Activated naive CD8-positive, alpha-beta T cell treated with anti-CD3 and anti-CD28 coated beads, Interleukin-2, amount 10 ng/mL, durations not matched to agents 7 days and 5 days (primary cell): ENCODE measurements around the gene SLC2A2. TPM values are rescaled to one million over a fixed set of nuclear protein-coding genes. Genes with fewer than 3 reads are reported as not detected.

Source experiments
- ATAC-seq: fragments of 150-1000 bp; cut with Tn5 transposase; one replicate; pipeline ENCODE4 v1.10.0; 2021; ENCODE audit warnings: low read depth, moderate library complexity
- POLR2A ChIA-PET: fragments of 350-600 bp; sonication (Branson Sonifier 250); formaldehyde crosslinking; loops from one replicate; lab custom pipeline; 2021; ENCODE audit warnings: antibody characterized with exemption; lab: Charles Lee
- DNase-seq: peaks from one replicate; pipeline ENCODE4 v3.0.0; 2021
- H3K27ac Mint-ChIP-seq: one replicate; pipeline ENCODE4 v1.8.0; 2022; ENCODE audit warnings: mild to moderate bottlenecking, mixed read lengths
- H3K27me3 Mint-ChIP-seq: one replicate; pipeline ENCODE4 v1.8.0; 2022; ENCODE audit warnings: mild to moderate bottlenecking, moderate library complexity, mixed read lengths
- H3K36me3 Mint-ChIP-seq: one replicate; pipeline ENCODE4 v1.8.0; 2021; ENCODE audit warnings: mild to moderate bottlenecking, mixed read lengths
- H3K4me1 Mint-ChIP-seq: one replicate; pipeline ENCODE4 v1.8.0; 2021; ENCODE audit warnings: mixed read lengths
- H3K4me3 Mint-ChIP-seq: one replicate; pipeline ENCODE4 v1.8.0; 2022; ENCODE audit warnings: mild to moderate bottlenecking, moderate library complexity, mixed read lengths
- H3K9me3 Mint-ChIP-seq: one replicate; pipeline ENCODE4 v1.8.0; 2021; ENCODE audit warnings: mixed read lengths
- total RNA-seq, 2 experiments: library from RNA; stranded (reverse); gene quantifications; one replicate each; pipeline ENCODE4 v1.2.3, GENCODE V29; 2021

SLC2A2 gene
- total RNA-seq, 2 experiments from 2014 or later, result not detected

DNA sequence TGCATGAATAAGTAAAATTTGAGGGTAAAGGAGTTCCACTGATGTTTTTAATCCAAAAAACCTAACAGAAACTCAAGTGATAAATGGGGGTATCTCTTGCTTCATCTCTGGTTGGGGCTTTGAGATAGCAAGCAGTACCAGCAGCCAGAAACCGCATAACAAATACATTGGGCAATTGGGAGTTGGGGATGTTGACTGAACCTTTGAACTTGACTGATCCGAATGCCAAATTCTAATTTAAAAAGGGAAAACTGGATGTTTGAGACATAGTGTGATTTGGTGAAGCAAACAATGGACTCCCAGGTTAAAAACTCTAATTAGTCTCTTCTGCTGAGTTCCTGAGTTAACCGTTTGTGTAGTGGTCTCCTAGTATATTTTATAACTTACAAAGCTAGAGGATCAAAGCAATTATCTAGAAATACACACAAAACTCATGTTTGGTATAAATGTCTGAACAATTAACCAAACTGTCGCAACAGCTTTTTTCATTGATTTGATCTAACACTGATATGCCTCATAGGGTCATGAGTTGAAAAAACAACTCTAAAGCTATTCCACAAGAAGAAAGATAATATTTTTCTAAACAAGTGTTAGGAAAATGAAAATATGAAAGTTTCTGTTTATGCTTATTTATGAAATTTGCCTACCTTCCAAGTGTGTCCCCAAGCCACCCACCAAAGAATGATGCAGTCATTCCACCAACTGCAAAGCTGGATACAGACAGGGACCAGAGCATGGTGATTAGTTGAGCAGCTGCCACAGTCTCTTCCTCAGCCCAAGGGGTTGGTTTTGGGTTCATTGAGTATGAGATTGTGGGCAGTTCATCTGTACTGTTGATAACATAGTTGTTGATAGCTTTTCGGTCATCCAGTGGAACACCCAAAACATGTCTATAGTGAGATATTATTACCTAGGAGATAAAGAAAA lies 12.4 kb downstream of the SLC2A2 start:
- Mint-ChIP-seq H3K27me3 (peaks cover 10% of the 10 kb centered on the region), H3K27ac (no peak overlapping the region), H3K4me1 (no peaks in the 10 kb centered on the region), H3K36me3 (no peaks in the 10 kb centered on the region), H3K9me3 (no peaks in the 10 kb centered on the region), H3K4me3 (no peak overlapping the region)
- no peak for DNase-seq
- POLR2A ChIA-PET, result no interaction called here
- no peak for ATAC-seq

- no peaks in the 10 kb centered on the region for H3K4me1 Mint-ChIP-seq
- no peaks in the 10 kb centered on the region for H3K36me3 Mint-ChIP-seq
- ATAC-seq (no peak), DNase-seq (no peak)
- H3K27ac Mint-ChIP-seq, result no peak overlapping the region
- POLR2A ChIA-PET, result no interaction called here
- H3K4me3 Mint-ChIP-seq, result no peak overlapping the region
- H3K27me3 Mint-ChIP-seq, result peaks cover 5% of the 10 kb centered on the region
- no peaks in the 10 kb centered on the region for H3K9me3 Mint-ChIP-seq
These were observed 14.6 kb downstream of the SLC2A2 start for GRCh38 chr3:171011873-171012336.

DNA sequence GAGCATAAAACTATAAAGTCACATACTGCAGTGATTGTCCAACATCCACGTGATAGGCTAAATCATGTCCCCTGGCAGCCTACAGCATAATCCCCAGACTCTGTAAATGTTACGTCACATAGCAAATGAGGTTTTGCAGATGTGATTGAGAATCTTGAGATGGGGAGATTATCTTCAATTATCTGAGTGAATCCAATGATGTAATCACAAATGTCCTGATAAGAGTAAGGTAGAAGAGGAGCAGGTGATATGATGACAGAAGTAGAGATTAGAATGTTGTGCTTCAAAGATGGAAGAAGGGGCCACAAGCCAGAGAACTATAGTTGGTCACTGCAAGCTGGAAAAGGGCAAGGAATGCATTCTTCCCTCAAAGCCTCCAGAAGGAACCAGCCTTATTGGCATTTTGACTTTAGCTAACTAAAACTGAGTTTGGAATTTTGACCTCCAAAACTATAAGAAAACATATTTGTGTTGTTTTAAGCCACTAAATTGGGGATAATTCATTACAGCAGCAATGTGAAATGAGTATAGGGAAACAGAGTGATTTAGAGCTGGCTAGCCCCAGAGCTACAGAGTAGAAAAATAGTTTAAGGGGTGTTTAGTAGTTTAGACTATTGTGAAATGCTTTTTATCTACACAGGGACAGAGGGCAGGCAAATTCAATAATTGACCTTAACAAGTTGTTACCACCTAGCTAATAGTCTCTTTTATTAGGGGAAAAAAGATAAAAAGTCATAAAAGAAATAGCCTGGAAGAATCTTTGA lies 15.2 kb downstream of the SLC2A2 start:
- POLR2A ChIA-PET, result no interaction called here
- Mint-ChIP-seq H3K9me3 (no peaks in the 10 kb centered on the region), H3K4me1 (no peaks in the 10 kb centered on the region), H3K27ac (no peak overlapping the region), H3K36me3 (no peaks in the 10 kb centered on the region), H3K4me3 (no peak overlapping the region), H3K27me3 (peaks cover 5% of the 10 kb centered on the region)
- DNase-seq (no peak), ATAC-seq (no peak)

DNA sequence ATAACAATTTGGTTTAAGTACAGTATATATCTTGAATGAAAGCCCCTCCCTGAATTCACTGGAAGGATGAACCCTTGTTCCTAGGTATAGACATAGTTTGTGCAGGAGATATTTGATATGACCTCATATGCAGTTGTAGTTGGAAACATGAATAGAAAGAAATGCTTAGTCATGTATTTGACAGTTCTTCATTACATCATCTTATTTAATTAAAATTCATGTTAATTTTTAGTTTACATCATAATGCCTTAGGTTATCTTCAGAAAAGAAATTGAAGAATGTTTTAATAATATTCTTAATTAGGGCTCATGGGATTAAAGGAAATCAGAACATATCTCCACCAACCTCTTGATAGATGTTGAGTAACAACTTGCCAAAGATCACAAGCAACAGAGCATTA lies 19.2 kb downstream of the SLC2A2 start:
- DNase-seq, result no peak
- peaks cover under 1% of the 10 kb centered on the region for H3K27me3 Mint-ChIP-seq
- no peak overlapping the region for H3K4me3 Mint-ChIP-seq
- H3K9me3 Mint-ChIP-seq, result no peaks in the 10 kb centered on the region
- no peaks in the 10 kb centered on the region for H3K36me3 Mint-ChIP-seq
- H3K27ac Mint-ChIP-seq, result no peak overlapping the region
- ATAC-seq, result no peak
- no peaks in the 10 kb centered on the region for H3K4me1 Mint-ChIP-seq
- POLR2A ChIA-PET, result no interaction called here

DNA sequence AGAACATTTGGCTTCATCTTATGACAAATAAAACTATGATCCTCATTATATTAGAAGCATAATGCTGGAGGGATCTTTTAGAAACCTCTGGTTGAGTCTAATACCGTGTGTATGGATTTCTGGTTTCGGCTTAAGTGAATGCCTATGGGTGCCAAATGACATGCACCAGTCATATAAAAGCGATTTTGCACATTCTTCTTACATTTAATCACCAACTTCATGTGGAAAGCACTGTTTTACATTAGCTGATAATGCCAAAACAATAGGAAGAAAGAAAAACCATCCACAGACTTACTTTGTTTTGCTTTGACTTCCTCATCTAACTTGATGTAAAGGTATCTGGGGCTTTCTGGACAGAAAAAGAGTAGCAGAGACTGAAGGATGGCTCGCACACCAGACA lies 20.9 kb downstream of the SLC2A2 start:
- Mint-ChIP-seq H3K27me3 (no peaks in the 10 kb centered on the region), H3K9me3 (no peaks in the 10 kb centered on the region), H3K36me3 (no peaks in the 10 kb centered on the region), H3K4me3 (no peak overlapping the region), H3K4me1 (no peaks in the 10 kb centered on the region), H3K27ac (no peak overlapping the region)
- ATAC-seq (no peak), DNase-seq (no peak)
- POLR2A ChIA-PET, result no interaction called here

- peaks cover 3% of the 10 kb centered on the region for H3K27me3 Mint-ChIP-seq
- H3K4me1 Mint-ChIP-seq, result peaks cover 1% of the 10 kb centered on the region
- ATAC-seq (no peak), DNase-seq (no peak)
- POLR2A ChIA-PET, result no interaction called here
- H3K4me3 Mint-ChIP-seq, result no peak overlapping the region
- no peak overlapping the region for H3K27ac Mint-ChIP-seq
- H3K9me3 Mint-ChIP-seq, result no peaks in the 10 kb centered on the region
- no peaks in the 10 kb centered on the region for H3K36me3 Mint-ChIP-seq
These were observed 24.4 kb downstream of the SLC2A2 start for GRCh38 chr3:171001957-171002694.

GRCh38 chr3:171001250-171001893 lies 25.1 kb downstream of the SLC2A2 start:
- H3K4me1 Mint-ChIP-seq, result peaks cover 1% of the 10 kb centered on the region
- no peaks in the 10 kb centered on the region for H3K36me3 Mint-ChIP-seq
- no peaks in the 10 kb centered on the region for H3K9me3 Mint-ChIP-seq
- no peak overlapping the region for H3K4me3 Mint-ChIP-seq
- POLR2A ChIA-PET, result no interaction called here
- H3K27ac Mint-ChIP-seq, result no peak overlapping the region
- DNase-seq (no peak), ATAC-seq (no peak)
- peaks cover 3% of the 10 kb centered on the region for H3K27me3 Mint-ChIP-seq

DNA sequence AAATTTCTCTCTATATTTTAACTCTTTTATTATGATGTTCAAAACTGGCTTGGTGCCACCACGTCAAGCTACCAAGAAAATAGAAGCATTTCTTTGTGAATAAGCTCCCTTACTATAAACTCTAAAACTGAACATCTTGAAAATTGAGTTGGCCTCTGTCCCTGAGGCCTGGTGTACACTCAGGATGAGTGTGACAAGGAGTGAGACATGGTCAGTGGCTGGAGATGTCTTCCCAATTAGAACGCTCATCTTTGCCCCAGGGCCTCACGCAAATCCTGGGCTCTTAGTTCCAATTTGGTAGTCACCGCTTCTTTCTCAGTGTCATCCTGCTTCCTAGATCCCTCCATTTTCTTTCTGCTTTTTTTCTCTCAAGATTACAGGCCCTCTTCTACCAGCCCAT lies 26.2 kb downstream of the SLC2A2 start:
- ATAC-seq (no peak), DNase-seq (no peak)
- Mint-ChIP-seq H3K27ac (no peak overlapping the region), H3K4me3 (no peak overlapping the region), H3K4me1 (peaks cover 1% of the 10 kb centered on the region), H3K9me3 (no peaks in the 10 kb centered on the region), H3K36me3 (no peaks in the 10 kb centered on the region), H3K27me3 (peaks cover 5% of the 10 kb centered on the region)
- POLR2A ChIA-PET, result no interaction called here

GRCh38 chr3:170999737-171000242 lies 26.7 kb downstream of the SLC2A2 start:
- peaks cover 1% of the 10 kb centered on the region for H3K4me1 Mint-ChIP-seq
- ATAC-seq (no peak), DNase-seq (no peak)
- H3K27me3 Mint-ChIP-seq, result peaks cover 5% of the 10 kb centered on the region
- H3K36me3 Mint-ChIP-seq, result no peaks in the 10 kb centered on the region
- no peak overlapping the region for H3K4me3 Mint-ChIP-seq
- POLR2A ChIA-PET, result no interaction called here
- no peak overlapping the region for H3K27ac Mint-ChIP-seq
- no peaks in the 10 kb centered on the region for H3K9me3 Mint-ChIP-seq

- ATAC-seq, result no peak
- H3K9me3 Mint-ChIP-seq, result no peaks in the 10 kb centered on the region
- H3K4me1 Mint-ChIP-seq, result peaks cover 1% of the 10 kb centered on the region
- POLR2A ChIA-PET, result no interaction called here
- no peak for DNase-seq
- no peak overlapping the region for H3K27ac Mint-ChIP-seq
- H3K36me3 Mint-ChIP-seq, result no peaks in the 10 kb centered on the region
- H3K27me3 Mint-ChIP-seq, result peaks cover 5% of the 10 kb centered on the region
- no peak overlapping the region for H3K4me3 Mint-ChIP-seq
These were observed 28.3 kb downstream of the SLC2A2 start for GRCh38 chr3:170997961-170998913.

- POLR2A ChIA-PET, result no interaction called here
- Mint-ChIP-seq H3K36me3 (no peaks in the 10 kb centered on the region), H3K4me3 (no peak overlapping the region), H3K4me1 (no peaks in the 10 kb centered on the region), H3K9me3 (no peaks in the 10 kb centered on the region), H3K27me3 (peaks cover 14% of the 10 kb centered on the region), H3K27ac (no peak overlapping the region)
- no peak for DNase-seq
- ATAC-seq, result no peak
These were observed 33.7 kb downstream of the SLC2A2 start for GRCh38 chr3:170992854-170993253.

- no peak overlapping the region for H3K4me3 Mint-ChIP-seq
- peaks cover 14% of the 10 kb centered on the region for H3K27me3 Mint-ChIP-seq
- H3K9me3 Mint-ChIP-seq, result no peaks in the 10 kb centered on the region
- DNase-seq (no peak), ATAC-seq (no peak)
- H3K27ac Mint-ChIP-seq, result no peak overlapping the region
- H3K36me3 Mint-ChIP-seq, result no peaks in the 10 kb centered on the region
- H3K4me1 Mint-ChIP-seq, result no peaks in the 10 kb centered on the region
- POLR2A ChIA-PET, result no interaction called here
These were observed 34.9 kb downstream of the SLC2A2 start for GRCh38 chr3:170991664-170992063.
